Measurements from ENCODE around the gene ZNF10. TPM values are rescaled to one million over a fixed set of nuclear protein-coding genes. Genes with fewer than 3 reads are reported as not detected.

The ZNF10 gene
- total and polyA plus RNA-seq, 2 of the 4 experiments (the other 2 are of a cell fraction), result 4.1 to 6.1 TPM

- ATAC-seq (ENCODE audit: low read depth), result no peak
- H3K9me3 ChIP-seq (ENCODE audit: control insufficient read depth, insufficient read depth, low read length), result peaks cover 79% of the 10 kb centered on the region
- H3K4ac ChIP-seq (ENCODE audit: low read depth, low read length), result no peak overlapping the region
- ChIA-PET POLR2A (ENCODE audit: unreplicated experiment) (no interaction called here), CTCF (no interaction called here)
- no TSS peak for BruUV-seq (replicated peaks)
- H3K14ac ChIP-seq (replicated peaks; ENCODE audit: low read depth, low read length), result no peak overlapping the region
- no peaks in the 10 kb centered on the region for H3K9me1 ChIP-seq (ENCODE audit: insufficient read depth, low read length)
- no peak overlapping the region for H4K8ac ChIP-seq (ENCODE audit: low read depth in 2 of 2, low read length in 2 of 2)
- intact Hi-C loops (cut with micrococcal nuclease) (no loop called here), in situ Hi-C loops (cut with MboI; ENCODE audit: low sequenced_read_pairs) (no loop called here), dilution Hi-C loops (cut with HindIII; ENCODE audit: low sequenced_read_pairs, unreplicated experiment) (no loop called here)
- no peak for TF ChIP-seq RAD21 (IDR thresholded peaks at IDR 0.05; ENCODE audit: low read length)
- no peak for TF ChIP-seq MAZ (IDR thresholded peaks at IDR 0.05; ENCODE audit: borderline replicate concordance, low read depth, low read length)
- TF ChIP-seq CEBPB (IDR thresholded peaks at IDR 0.05; ENCODE audit: low read depth, low read length), result no peak
- TF ChIP-seq MAFK (IDR thresholded peaks at IDR 0.05; ENCODE audit: low read depth, low read length), result peak; percentile 30
- TF ChIP-seq USF2 (IDR thresholded peaks at IDR 0.05; ENCODE audit: low read depth, low read length), result no peak
- no peak for TF ChIP-seq POLR2A (IDR thresholded peaks at IDR 0.05; ENCODE audit: low read depth, low read length)
- no peak for TF ChIP-seq FOS (IDR thresholded peaks at IDR 0.05; ENCODE audit: low read depth, low read length)
- TF ChIP-seq RCOR1 (IDR thresholded peaks at IDR 0.05; ENCODE audit: insufficient replicate concordance, low read length), result no peak
- TF ChIP-seq BHLHE40 (IDR thresholded peaks at IDR 0.05; ENCODE audit: low read depth, low read length), result no peak
- no peak overlapping the region for H3K56ac ChIP-seq (ENCODE audit: extremely low read depth, insufficient read depth, low read length)
- H2BK120ac ChIP-seq (ENCODE audit: low read depth, low read length), result no peak overlapping the region
- no peak overlapping the region for H4K5ac ChIP-seq (ENCODE audit: low read depth, low read length)
- no peak overlapping the region for H2AK5ac ChIP-seq (ENCODE audit: low read depth, low read length)
- H3K79me1 ChIP-seq (ENCODE audit: low read depth in 1 of 2, low read length in 2 of 2), result no peaks in the 10 kb centered on the region; a peak in 1 of 4 replicates
- no peak overlapping the region for H2AK9ac ChIP-seq (replicated peaks; ENCODE audit: low read depth, low read length, poor library complexity)
- no peak overlapping the region for H3K23ac ChIP-seq (ENCODE audit: low read depth, low read length)
- no peaks in the 10 kb centered on the region for H4K20me1 ChIP-seq (ENCODE audit: insufficient read depth, low read length)
- H3K4me2 ChIP-seq (ENCODE audit: low read depth, low read length), result no peak overlapping the region
- H3K27me3 ChIP-seq (ENCODE audit: control insufficient read depth, insufficient read depth, low read length), result no peaks in the 10 kb centered on the region
- H2BK20ac ChIP-seq (ENCODE audit: low read depth, low read length), result no peak overlapping the region
- no peak overlapping the region for H3K4me3 ChIP-seq (ENCODE audit: insufficient read depth, low read depth, low read length)
- no peak overlapping the region for H3K18ac ChIP-seq (ENCODE audit: low read depth, low read length)
- no CpG with 5 or more reads among the region's 2 CpGs for WGBS, 2 experiments (ENCODE audit: extremely low coverage in 2 of 2, insufficient read length in 1 of 2)
- no peak overlapping the region for H2BK15ac ChIP-seq (ENCODE audit: low read depth, low read length)
- no peak overlapping the region for H2AFZ ChIP-seq (replicated peaks; ENCODE audit: low read length, poor library complexity)
- H4K91ac ChIP-seq (ENCODE audit: insufficient read depth, low read depth, low read length), result no peak overlapping the region
- peaks cover 19% of the 10 kb centered on the region for H3K36me3 ChIP-seq (ENCODE audit: control insufficient read depth, insufficient read depth, low read length)
- H3K4me1 ChIP-seq (ENCODE audit: control insufficient read depth, insufficient read depth, low read length), result no peaks in the 10 kb centered on the region
- H3K27ac ChIP-seq (ENCODE audit: insufficient read depth, low read length), result no peak overlapping the region
- H3K9ac ChIP-seq (ENCODE audit: low read depth, low read length), result no peak overlapping the region
- DNase-seq, result no peak
- no peak overlapping the region for H2BK5ac ChIP-seq (ENCODE audit: low read depth, low read length, poor library complexity, severe bottlenecking)
These were observed 22.3 kb upstream of the ZNF10 start for GRCh38 chr12:133108150-133108549.

All from IMR-90 (cell line).